Effector CD4-positive, alpha-beta T cell (primary cell): Measurements from ENCODE around the gene COL19A1.

ENCODE experiments used
- DNase-seq: peaks from one replicate; pipeline ENCODE4 v3.0.0-alpha.2; 2020

Gene COL19A1

DNA sequence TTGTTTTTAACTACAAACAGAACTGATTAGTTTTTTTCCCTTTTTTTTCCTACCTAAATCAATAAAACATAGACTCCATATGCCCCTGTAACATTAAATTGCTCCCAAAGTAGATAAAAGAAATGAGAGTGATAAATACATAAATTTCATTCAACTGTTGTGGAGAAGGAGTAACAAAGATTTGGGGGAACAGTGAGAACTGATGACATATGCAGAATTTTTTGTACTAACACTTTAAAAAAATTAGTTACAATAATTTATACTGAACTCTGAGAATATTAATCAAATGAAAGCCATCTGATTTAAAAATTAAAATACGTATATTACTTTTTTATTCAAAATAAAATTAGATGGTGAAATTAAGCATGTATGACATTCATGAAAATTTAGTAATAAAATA is 195.7 kb downstream of the COL19A1 start:
- DNase-seq: no peak

DNA sequence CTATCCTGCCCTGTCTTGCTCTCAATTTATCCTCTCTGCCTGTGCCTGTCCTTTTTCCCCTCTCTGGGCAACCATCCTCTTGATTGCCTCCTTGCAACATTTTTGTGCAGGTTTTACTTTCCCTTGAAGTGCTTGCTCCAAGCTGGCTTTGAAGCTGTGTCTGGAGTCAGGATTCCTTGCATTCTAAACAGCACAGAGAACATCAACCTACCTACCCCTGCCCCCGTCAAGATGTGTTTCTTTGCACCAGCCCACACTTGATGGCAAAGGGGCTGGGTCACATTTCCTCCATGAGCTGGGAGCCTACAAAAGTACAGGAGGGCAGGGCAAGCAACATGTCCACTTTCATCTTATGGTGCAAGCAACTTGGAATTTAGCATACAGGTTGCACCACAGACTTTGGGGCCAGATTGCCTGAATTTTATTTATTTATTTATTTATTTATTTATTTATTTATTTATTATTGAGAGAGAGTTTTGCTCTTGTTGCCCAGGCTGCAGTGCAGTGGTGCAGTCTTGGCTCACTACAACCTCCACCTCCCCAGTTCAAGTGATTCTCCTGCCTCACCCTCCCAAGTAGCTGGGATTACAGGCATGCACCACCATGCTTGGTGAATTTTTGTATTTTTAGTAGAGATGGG is 206.3 kb downstream of the COL19A1 start:
- no peak for DNase-seq

DNA sequence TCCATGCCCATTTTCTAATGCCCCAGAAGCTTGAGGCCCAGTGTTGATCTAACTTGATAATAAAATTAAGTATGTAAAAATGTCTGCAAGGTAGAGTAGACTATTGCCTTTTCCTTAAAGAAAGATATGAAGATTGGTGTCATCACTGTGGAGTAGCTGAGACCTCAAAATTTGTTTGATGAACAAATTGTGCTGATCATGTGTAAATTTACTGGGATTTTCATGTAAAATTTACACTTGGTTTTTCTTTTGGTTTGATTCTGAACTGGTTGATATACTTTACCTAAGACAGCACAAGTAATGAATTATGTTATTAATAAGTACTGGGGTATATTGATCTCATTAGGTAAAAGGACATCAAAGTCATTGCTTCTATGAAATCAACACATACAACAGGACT is 207.3 kb downstream of the COL19A1 start:
- DNase-seq: no peak

DNA sequence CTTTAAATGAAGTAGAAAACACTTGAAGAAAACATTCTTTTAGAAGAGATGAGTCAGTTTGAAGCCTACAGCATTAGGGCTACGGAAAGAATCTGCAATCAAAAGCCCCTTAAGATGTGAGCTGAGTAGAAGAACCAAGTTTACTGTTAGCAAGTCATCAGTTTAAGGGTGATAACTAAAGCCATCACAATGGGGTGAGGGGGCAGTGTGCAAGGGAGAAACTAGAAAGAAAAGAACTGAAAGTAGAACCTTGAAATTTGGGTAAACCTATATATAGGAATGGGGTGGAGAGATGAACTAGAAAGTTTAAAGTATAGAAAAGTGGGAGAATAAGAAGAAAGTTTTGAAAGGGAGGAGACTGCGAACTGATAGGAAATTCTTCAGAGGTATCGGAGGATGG is 212.9 kb downstream of the COL19A1 start:
- DNase-seq: no peak

DNA sequence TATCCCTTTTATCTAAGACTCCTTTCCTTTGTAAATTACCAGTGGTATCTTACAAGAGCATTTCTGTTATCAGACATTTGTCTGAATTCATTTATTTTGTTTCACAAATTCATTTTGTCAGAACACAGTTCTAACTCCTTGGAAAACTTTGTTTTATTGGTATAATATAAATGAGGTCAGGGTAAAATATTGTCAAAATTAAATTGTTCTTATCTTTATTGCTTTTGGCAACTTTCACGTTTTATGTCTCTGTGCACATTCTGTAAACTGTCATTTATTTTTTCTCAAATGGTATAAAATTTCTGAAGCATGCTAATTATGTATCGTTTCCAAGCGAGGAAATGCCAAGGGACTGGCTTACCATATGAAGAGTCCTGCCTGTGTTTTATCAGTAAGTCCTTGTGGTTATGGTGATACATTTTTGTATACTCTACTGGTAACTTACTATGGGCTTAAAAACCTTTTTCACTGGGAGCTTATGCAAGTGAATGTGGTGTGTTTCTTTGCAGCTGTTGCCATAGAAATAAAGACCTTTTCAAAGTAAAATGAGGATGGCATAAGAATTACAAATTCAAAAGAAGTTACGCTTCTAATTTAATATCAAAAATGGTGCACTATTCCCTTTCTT is 214.2 kb downstream of the COL19A1 start:
- DNase-seq: no peak

DNA sequence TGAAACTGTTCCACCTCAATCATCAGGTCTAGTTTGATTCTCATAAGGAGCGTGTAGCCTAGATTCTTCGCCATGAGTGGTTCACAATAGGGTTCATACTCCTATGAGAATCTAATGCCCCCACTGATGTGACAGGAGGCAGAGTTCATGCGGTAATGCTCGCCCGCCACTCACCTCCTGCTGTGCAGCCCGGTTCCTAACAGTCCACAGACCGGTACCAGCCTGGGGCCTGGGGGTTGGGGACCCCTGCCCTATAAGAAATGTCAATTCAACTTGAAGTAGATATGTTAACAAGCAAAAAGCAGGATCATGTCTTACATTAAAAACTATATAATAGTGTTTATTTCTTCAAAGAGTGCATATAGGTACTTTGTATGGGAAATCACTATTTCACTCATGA is 216.5 kb downstream of the COL19A1 start:
- no peak for DNase-seq

DNA sequence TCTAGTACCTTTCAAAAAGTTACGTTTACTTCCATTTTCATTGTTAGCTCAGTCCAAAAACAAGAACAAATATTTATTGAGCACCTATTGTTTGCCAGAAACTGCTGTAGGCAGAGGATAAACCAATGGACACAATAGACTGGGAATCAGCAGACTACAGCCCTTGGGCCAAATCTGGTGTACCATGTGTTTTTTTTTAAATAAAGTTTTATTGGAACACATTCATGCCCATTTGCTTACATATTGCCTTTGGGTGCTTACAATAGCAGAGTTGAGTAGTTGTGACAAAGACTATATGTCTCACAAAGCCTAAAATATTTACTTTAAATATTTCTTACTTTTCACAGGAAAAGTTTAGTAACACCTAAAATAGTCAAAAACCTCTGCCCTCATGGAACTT is 220.4 kb downstream of the COL19A1 start:
- DNase-seq: no peak

DNA sequence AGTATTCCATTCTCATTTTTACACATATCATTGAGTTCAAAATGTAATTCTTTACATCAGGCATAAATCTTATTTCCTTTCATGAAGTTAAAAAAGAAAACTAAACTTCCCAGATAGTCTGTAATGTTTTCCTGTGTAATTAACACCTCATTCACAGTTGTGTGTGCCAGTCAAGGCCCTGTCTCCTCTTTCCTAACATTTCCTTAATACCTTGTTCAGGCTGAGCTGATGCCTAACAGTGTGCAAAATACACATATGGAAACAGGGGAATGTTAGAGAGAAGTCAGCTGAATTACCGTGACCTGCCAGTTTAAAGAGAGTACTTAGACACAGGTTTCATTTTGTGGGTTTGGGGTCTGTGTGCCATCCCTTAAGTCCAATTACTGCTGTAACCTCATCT is 227.8 kb downstream of the COL19A1 start:
- DNase-seq: no peak

DNA sequence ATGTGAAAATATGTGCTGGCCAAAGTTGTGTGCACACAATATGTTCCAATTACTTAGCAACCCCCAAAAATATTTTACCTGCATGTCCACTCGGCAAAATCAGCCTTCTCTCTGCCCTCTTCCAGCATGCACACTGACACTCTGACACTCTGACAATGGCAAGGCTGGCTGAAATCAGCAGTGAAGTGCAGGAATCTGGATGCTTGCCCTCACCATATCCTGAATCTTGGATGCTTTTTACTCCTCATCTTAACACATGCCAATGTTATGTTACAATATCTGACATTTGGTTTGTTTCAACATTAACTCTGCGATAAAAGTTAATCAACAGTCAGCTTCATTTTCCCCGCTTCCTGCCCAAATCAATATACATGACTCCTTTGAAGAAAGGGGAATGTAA is 233.4 kb downstream of the COL19A1 start:
- no peak for DNase-seq

DNA sequence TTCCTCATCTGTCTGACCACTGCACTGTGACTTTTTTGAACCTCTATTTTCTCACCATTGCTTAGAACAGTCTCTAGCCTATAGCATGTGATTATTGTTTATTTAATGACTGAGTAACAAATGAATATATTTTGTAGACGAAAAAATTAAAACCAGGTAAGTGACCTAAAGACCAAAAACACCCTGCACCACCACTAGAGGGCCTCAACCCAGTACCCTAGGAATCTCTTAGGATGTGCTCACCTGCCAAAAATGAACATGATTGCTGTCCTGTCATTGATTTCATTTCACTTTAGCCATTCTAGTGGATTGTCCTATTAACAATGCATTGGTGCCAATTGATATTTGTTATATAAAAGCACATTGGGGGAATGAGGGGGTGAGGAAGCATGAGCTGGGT is 237.4 kb downstream of the COL19A1 start:
- no peak for DNase-seq

DNA sequence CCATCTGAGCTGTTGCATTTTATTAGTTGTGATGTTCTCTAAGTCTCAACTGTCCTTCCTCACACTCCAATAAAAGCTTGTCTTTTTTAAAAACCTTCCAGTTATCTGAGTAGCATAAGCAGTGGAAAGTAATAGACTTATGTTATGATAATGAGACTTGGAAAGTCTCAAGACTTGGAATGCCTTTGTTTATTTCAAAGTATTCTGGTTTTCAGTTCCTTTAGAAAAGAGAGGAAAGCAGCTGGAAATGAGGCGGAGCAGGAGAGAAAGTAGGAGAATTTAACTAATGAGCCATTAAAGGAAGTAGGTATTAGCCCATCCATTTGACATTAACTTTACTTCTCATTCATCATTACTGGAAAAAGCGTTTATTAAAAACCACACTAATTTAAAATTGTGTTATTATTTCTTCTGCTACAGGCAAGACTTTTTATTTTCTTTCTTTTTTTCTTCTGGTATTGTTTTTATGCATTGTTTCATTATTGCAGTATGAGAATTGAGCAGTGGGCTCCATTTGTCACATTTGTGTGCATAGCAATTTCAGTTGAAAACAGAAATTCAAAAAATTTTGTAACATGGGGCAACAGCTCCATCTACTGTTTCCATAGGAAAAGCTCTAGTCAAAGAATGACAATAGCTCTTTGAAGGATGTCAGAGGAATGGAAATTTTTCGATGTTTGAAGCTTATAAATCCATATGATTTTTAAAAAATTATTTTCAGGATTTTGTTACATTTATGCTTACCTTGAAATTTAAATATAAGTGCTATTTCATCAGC is 241.7 kb downstream of the COL19A1 start:
- no peak for DNase-seq

DNA sequence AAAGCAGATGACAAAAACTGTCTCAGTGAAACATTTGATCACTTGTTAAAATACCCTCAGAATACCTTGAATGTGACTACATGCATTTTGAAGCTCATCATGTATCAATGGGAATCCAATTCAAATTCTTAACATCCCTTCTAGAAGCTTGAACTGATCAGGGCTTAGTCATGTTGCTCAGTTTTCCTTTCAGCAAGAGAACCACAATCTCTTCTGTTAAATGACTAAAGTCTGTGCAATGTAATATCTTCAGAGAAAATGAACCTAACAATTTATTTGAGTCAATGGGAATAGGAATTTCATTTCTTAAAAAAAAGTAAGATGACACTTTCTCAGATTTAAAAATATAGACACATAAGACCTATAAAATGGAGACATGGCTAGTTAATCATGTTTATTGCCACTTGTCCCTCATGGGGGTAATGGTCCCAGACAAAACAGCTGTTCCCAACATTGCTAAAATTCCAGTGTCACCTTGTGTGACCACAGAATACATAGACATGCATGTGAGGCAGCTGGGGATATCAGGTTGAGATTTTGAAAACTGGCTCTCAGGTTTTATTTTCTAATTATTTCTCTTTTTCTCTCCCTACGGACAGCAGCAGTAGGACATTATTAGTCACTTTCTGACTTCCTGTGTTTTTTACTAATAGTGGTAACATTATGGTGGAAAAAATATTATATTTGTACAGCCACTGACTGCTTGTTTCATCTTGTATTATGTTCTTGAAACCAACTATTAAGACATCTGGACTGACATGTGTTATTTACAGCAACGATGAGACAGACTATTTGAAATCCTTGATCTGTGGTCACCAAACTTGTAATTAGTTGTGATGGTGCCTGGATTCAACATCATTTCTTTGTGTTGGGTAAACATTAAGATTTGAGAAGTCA is 244.0 kb downstream of the COL19A1 start:
- DNase-seq: no peak

DNA sequence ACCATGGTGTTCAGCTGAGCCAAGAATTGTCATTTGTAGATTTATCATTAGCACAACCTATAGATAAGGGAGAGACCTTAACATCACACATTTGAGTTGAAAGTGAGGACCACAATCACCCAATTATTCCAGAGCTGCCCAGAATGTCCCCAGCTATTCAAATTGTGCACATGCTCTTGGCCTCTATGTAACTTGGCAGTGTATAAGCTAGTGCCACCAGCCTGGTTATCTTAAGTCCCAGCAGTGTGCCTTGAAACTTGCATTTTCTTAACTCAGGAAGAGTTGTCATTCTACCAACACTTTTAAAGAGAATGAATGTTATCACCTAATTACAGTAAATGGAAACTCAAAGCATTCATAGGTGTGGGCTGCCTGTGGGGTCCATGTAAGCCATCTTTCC is 245.4 kb downstream of the COL19A1 start:
- no peak for DNase-seq

DNA sequence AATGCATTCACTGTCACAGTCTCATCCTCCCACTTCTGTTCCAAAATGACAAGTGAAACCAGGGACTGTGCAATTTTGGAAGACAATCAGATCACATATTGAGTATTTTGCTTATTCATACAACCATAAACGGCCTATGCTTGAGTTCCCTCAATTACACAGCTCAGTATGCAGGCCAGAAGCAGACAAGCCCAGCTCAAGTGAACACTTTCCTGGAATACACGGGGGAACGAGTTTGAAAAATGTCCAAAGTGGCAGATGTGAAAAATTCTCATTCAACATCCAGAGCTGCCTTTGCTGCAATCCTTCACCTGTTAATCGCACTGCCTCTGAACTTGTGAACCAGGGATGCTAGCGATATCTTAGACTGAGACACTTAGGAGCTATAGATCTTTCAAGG is 246.4 kb downstream of the COL19A1 start:
- DNase-seq: no peak

DNA sequence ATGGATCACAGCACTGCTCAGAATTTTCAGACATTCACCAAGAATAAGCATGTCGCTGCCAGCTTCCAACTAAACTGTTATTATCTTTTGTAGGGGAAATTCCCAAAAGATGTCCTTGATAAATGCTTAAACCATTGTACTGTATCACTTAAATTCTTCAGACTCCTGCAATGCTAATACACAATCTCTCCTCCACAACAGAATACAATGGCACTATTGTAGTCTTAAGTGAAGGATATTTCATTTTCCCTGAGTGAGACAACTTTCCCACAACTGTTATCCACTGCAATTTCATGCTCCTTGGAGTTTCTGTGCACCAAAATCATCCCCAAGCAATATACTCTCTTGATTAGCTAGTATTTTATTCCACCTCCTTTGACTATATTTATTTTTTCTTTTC is 246.8 kb downstream of the COL19A1 start:
- no peak for DNase-seq

DNA sequence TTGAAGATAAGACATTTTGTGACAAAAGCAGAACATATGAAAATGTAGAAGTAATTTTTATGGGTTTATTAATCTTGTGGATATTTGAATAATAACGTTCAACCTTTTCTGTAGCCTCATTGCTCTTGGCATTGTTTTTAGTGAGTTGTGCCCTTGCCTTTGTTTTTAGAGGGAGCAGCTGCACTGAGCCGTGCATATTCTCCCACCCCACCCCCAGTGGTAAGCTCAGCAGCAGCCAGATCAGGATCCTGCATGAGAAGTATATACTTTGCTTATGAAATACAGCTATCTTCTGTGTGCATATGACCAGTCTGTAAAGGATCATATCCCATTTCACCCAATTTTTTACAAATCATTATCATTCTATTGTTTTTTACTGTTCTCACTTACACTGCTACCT is 252.3 kb downstream of the COL19A1 start:
- DNase-seq: no peak

DNA sequence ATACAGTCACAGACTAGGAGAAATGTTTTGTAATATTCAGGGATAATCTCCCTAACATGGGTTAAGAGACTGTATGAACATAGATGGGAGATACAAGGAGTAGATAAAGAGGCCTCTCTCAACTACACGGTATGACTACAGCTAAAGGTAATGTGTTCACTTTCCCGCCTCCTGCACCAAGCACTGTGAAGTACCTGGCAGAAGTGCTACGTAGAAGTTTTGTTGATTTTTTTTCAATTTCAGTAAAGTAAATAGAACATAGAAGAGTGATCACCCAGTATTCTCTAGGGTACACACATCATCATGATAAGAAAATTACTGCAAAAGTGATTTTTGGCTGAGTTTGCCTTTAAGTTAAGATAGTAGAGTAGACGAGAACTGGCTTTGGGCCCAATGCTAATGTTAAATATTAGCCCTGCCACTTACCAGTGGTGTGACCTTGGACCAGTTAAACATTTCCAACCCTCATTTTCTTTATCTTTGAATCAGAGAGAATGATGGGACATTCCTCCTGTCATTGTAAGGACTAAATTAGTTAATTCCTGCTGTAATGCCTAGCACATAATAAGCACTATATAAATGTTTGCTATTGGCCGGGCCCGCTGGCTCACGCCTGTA is 253.0 kb downstream of the COL19A1 start:
- no peak for DNase-seq

DNA sequence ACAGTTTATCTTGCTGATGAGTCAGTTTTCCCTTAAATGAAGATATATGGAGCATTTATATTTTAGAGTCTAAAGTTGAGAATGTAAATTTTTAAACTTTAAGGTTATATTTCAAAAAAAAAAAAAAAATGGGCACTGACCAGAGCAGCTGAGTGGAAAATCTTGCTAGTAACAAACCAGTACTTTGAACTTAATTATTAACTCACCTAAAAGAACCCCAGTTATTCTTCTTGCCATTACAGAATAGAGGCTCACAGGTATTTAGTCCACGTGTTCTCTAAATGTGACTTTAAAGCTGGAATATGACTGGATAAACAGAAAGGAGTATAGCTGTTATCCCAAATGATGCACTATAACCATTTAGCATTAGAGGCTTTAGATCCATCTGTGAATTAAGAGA is 258.1 kb downstream of the COL19A1 start:
- DNase-seq: no peak

DNA sequence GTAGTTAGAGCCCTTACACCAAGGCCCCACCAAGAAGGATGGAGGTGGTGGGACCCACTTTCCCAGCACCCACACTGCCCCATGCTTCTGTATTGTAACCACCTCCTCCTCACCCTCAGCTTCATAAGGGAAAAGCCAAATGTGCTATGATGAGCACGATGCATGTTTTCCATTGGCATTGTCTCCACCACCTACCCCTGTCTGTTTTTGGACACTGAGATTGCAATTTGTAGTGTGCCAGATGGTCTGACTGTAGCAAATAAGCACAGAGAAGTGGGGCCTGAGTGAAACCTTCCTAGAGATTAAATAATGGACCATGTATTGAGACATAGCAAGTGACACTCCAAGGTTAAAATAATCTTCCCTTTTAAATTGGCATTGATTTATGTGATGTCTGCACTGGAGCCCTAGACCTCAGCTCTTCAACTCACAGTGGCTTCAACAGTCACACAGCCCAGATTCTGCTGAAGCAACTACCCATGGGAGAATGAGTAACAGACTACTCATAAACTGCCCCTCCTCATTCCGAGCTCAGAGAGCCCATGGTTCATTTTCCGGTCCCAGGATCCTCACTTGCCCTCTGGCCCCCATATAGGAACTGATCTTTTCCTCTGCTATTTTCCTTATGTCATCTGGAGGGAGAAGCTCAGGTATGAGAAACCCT is 258.7 kb downstream of the COL19A1 start:
- DNase-seq: no peak

DNA sequence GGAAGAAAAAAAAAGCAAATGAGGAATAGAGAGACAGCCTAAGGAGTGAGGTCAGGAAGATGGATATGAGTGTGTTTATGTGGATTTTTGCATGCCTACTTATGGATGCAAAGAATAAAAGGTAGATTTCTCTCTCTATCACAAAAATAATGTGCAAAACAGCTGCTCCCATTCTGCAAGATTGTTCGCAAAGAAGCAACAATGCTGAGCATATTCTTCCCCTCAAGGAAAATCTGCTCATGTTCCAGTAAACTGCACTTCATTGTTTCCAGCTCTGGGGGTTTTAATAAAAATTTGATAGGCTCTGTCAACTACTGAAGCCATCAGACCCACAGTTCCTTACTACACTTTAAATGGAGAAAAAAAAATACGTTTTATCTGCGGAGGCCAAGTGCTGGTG is 259.2 kb downstream of the COL19A1 start:
- DNase-seq: no peak

DNA sequence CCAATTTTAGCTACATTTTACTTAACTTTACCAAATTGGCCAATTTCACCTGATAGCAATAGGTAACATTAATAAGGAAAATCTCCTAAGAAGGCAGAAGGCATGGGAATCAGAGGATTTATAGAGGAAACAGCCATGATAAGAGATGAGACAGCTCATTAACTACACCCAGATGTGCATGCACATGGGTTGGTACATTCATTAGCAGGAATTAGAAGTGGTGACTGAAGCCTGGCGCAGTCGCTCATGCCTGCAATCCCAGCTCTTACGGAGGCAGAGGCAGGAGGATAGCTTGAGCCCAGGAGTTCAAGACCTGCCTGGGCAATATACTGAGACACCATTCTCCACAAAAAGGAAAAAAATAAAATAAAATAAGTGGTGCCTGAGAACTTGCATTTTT is 263.0 kb downstream of the COL19A1 start:
- DNase-seq: no peak

DNA sequence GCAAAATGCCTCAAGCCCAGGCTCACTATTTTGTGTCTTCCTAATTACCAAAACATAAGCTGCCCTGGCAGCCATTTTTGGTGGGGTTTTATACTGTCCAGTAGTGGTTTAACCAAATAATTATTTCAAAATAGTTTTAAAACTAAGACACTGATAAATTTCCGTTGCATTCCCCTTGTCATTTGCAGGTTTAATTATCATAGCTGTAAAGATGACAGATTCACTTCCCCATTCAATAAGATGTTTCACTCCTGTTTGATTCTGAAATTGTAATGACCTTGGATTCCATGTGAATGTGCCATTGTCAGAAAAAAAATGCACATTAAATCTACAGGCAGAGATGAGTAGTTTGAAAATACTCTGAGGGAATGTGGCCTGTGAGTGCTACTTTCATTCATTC is 264.5 kb downstream of the COL19A1 start:
- DNase-seq: no peak
